T-cell (primary cell): ENCODE results near the gene SETD2. TPM values are rescaled to one million over a fixed set of nuclear protein-coding genes. Genes with fewer than 3 reads are reported as not detected.

ENCODE experiments used
- ATAC-seq, 4 experiments: fragments of 200-7000 bp in 3 of 4; fragments of 150-1000 bp in 1 of 4; cut with Tn5 transposase; replicated peaks in 1 of 4; 1 replicate in 3 of 4; 2 replicates in 1 of 4; pipeline ENCODE4 v1.10.0; 2021; ENCODE audit warnings: moderate library complexity in 3 of 4, mild to moderate bottlenecking in 2 of 4, moderate number of reproducible peaks in 1 of 4
- CTCF ChIA-PET, 2 donors: fragments of 300-600 bp; sonication (Branson Sonifier 250); formaldehyde crosslinking; loops; one replicate each; lab custom pipeline; 2022; ENCODE audit warnings: antibody characterized with exemption in 2 of 2; lab: Charles Lee
- POLR2A ChIA-PET, 2 donors: fragments of 300-600 bp; sonication (Branson Sonifier 250); formaldehyde crosslinking; loops; one replicate each; lab custom pipeline; 2022; ENCODE audit warnings: antibody characterized with exemption in 2 of 2; lab: Charles Lee
- DNase-seq, 35 experiments: peaks; one replicate each; pipeline versions ENCODE4 v3.0.0 to v3.0.0-alpha.2; 2013 to 2023
- H3K27ac ChIP-seq: one replicate; pipeline ENCODE4 v1.5.1; 2013; ENCODE audit warnings: low read length
- H3K27me3 ChIP-seq, 2 experiments: replicated peaks in 1 of 2; 1 replicate in 1 of 2; 2 replicates in 1 of 2; pipeline versions ENCODE4 v1.6.1 to v1.7.0; 2013; ENCODE audit warnings: low read length in 1 of 2, mixed read lengths in 1 of 2; ENCODE audit not compliant: control insufficient read depth in 2 of 2, insufficient read depth in 2 of 2; ENCODE audit errors: extremely low read depth in 1 of 2
- H3K36me3 ChIP-seq, 2 donors: 1 replicate in 1 of 2; 2 replicates in 1 of 2; pipeline versions ENCODE4 v1.6.1 to v1.7.0; 2013; ENCODE audit warnings: low read length in 1 of 2; ENCODE audit not compliant: control insufficient read depth in 2 of 2, insufficient read depth in 1 of 2; ENCODE audit errors: extremely low read depth in 1 of 2
- H3K4me1 ChIP-seq, 2 experiments: 1 replicate in 1 of 2; 2 replicates in 1 of 2; pipeline versions ENCODE4 v1.6.1 to v1.7.0; 2013; ENCODE audit warnings: low read length in 2 of 2, mixed read lengths in 1 of 2; ENCODE audit not compliant: insufficient read depth in 2 of 2, control insufficient read depth in 1 of 2; ENCODE audit errors: extremely low read depth in 1 of 2
- H3K4me3 ChIP-seq, 2 donors: 1 replicate in 1 of 2; 2 replicates in 1 of 2; pipeline versions ENCODE4 v1.5.1 to v1.7.0; 2013; ENCODE audit warnings: mild to moderate bottlenecking in 2 of 2, low read length in 1 of 2, moderate library complexity in 1 of 2; ENCODE audit not compliant: control insufficient read depth in 1 of 2; ENCODE audit errors: extremely low read depth in 1 of 2
- H3K9me3 ChIP-seq: 2 replicates; pipeline ENCODE4 v1.7.0; 2013
- H3K27ac Mint-ChIP-seq, 2 donors: one replicate each; pipeline ENCODE4 v1.8.0; 2020 to 2021; ENCODE audit warnings: mild to moderate bottlenecking in 2 of 2, mixed read lengths in 2 of 2
- H3K27me3 Mint-ChIP-seq, 2 donors: one replicate each; pipeline ENCODE4 v1.8.0; 2021 to 2022; ENCODE audit warnings: mixed read lengths in 2 of 2
- H3K36me3 Mint-ChIP-seq: one replicate; pipeline ENCODE4 v1.8.0; 2021; ENCODE audit warnings: mixed read lengths
- H3K4me1 Mint-ChIP-seq, 3 donors: one replicate each; pipeline ENCODE4 v1.8.0; 2020 to 2022; ENCODE audit warnings: mixed read lengths in 3 of 3, mild to moderate bottlenecking in 1 of 3
- H3K4me3 Mint-ChIP-seq, 3 donors: one replicate each; pipeline ENCODE4 v1.8.0; 2020 to 2022; ENCODE audit warnings: mild to moderate bottlenecking in 3 of 3, mixed read lengths in 3 of 3, moderate library complexity in 3 of 3
- H3K9me3 Mint-ChIP-seq, 3 donors: one replicate each; pipeline ENCODE4 v1.8.0; 2020 to 2022; ENCODE audit warnings: mixed read lengths in 3 of 3
- WGBS: methylation state at CpG from one replicate; pipeline ENCODE4 v1.1.5; 2013; ENCODE audit warnings: missing lambda C conversion rate; ENCODE audit not compliant: insufficient coverage; 5-methylcytosine and 5-hydroxymethylcytosine counted together
- total RNA-seq, 35 experiments: library from RNA in 6 of 35; stranded (reverse) in 6 of 35; fragments of 120-200 nt in 1 of 35; gene quantifications; one replicate each; pipeline versions ENCODE4 v1.2.1 to v1.2.4 and lab custom pipeline; 2013 to 2026

SETD2 gene
- total RNA-seq, 5 donors from 2014 or later (not counting 1 experiment from before 2014, with no cell fraction given), result 58.1 to 84.6 (median 63.9) TPM

DNA sequence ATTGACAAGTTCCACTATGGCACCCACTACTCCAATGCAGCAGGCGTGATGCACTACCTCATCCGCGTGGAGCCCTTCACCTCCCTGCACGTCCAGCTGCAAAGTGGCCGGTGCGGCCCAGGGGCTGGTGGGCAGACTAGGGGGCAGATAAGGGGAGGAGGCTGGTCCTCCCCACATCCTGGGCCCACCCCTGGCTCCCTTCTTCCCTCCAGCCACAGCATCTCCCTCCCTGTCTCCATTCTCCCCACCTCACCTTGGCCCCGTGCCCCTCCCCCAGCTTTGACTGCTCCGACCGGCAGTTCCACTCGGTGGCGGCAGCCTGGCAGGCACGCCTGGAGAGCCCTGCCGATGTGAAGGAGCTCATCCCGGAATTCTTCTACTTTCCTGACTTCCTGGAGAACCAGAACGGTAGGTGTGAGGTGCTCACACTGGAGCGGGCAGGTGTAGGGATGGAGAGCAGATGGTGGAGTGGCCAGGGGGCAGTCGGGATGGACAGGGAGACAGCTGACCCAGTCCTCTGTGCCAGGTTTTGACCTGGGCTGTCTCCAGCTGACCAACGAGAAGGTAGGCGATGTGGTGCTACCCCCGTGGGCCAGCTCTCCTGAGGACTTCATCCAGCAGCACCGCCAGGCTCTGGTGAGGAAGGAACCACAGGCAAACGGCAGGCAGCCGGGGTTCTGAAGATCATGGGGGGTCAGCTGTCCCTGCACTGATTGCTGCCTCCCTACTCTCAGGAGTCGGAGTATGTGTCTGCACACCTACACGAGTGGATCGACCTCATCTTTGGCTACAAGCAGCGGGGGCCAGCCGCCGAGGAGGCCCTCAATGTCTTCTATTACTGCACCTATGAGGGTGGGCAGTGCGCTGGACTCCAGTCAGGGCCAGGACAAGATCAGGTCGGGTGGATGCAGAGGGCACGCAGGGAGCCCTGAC, 158.4 kb downstream of the SETD2 start:
- Mint-ChIP-seq H3K4me1 (peaks cover 0 to 6% (median 4%) of the 10 kb centered on the region in 3 donors), H3K4me3 (no peak overlapping the region), H3K27me3 (no peaks in the 10 kb centered on the region), H3K27ac (no peak overlapping the region), H3K36me3 (peaks cover 27% of the 10 kb centered on the region), H3K9me3 (no peaks in the 10 kb centered on the region)
- ChIA-PET POLR2A (no interaction called here), CTCF (no interaction called here)
- WGBS, result 94% methylated on average over 18 of the region's 32 CpGs
- DNase-seq (no peak), ATAC-seq (no peak)
- Histone ChIP-seq H3K9me3 (no peaks in the 10 kb centered on the region), H3K4me1 (peaks cover 0 to 28% of the 10 kb centered on the region in 2 experiments), H3K27ac (no peak overlapping the region), H3K27me3 (no peaks in the 10 kb centered on the region), H3K36me3 (peaks cover 26 to 73% of the 10 kb centered on the region in 2 donors), H3K4me3 (no peak overlapping the region)

DNA sequence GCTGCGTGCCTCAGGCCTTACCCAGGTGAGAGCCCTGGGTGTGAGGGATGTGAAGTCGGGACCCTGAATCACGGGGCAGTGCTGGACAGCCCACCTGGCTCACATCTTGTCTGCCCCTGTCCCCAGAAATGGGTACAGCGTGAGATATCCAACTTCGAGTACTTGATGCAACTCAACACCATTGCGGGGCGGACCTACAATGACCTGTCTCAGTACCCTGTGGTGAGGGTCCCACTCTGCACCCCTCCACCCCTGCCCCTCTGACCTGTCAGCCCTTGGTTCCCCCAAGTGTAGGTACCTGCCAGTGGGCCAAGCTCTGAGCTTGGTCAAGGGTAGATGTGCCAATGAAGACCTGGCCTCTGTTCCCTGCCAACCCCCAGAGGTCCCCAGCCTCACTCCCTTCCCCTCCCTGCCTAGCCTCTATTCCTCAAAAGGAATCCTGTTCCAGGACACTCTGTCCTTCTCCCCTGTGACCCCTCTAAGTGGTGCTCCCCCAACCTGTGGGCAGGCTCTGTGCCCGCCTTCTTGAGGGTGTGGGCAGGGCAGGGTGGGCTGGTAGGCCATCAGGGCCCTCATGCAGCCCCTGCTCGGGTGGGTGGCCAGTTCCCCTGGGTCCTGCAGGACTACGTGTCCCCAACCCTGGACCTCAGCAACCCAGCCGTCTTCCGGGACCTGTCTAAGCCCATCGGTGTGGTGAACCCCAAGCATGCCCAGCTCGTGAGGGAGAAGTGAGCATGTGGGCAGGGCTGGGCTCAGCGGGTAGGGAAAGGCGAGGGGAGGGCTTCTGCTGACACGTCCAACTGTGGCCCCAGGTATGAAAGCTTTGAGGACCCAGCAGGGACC, 159.3 kb downstream of the SETD2 start:
- no peak overlapping the region for H3K27ac Mint-ChIP-seq
- H3K36me3 Mint-ChIP-seq, result peaks cover 35% of the 10 kb centered on the region
- WGBS, result 96% methylated on average over 16 of the region's 17 CpGs
- H3K27me3 Mint-ChIP-seq, result no peaks in the 10 kb centered on the region
- H3K9me3 Mint-ChIP-seq, result no peaks in the 10 kb centered on the region
- H3K4me3 Mint-ChIP-seq, result no peak overlapping the region
- ATAC-seq (no peak), DNase-seq (no peak)
- peaks cover 0 to 20% of the 10 kb centered on the region in 2 experiments for H3K4me1 ChIP-seq
- no peak overlapping the region for H3K4me3 ChIP-seq
- ChIA-PET CTCF (no interaction called here), POLR2A (interaction anchor here in 1 of 2 donors (0.6 kb wide), 1 partner anchor 228 kb away, joined by 3 read pairs; no protein-coding TSS in a partner anchor)
- H3K4me1 Mint-ChIP-seq, result peaks cover 0 to 2% (median 0%) of the 10 kb centered on the region in 3 donors
- H3K27ac ChIP-seq, result no peak overlapping the region
- no peaks in the 10 kb centered on the region for H3K27me3 ChIP-seq
- H3K36me3 ChIP-seq, result peaks cover 34 to 82% of the 10 kb centered on the region in 2 donors
- H3K9me3 ChIP-seq, result no peaks in the 10 kb centered on the region

DNA sequence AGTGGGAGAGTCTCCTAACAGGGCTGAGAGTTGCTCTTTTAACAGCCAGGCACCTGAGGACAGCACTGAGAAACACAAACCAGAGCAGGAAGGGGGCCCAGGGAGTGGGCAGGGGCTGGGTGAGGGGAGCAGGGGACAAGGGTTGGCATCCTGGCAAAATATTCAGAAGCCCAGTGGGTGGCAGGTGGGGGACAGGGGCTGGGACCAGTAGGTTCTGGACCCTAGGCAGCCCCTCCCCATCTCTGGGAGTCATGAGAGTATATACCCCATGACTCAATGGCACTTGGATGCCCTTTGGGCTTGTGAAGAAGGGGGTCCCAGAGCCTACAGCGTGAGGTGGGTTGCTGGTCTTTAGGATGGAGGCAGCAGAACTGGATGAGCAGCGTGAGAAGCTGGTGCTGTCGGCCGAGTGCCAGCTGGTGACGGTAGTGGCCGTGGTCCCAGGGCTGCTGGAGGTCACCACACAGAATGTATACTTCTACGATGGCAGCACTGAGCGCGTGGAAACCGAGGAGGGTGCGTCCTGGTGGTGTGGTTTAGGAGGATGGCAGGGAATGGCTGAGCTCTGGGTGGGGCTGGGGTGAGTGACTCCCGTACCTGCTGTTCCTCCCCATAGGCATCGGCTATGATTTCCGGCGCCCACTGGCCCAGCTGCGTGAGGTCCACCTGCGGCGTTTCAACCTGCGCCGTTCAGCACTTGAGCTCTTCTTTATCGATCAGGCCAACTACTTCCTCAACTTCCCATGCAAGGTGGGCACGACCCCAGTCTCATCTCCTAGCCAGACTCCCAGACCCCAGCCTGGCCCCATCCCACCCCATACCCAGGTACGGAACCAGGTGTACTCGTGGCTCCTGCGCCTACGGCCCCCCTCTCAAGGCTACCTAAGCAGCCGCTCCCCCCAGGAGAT, 160.2 kb downstream of the SETD2 start:
- Mint-ChIP-seq H3K27me3 (no peaks in the 10 kb centered on the region), H3K9me3 (no peaks in the 10 kb centered on the region), H3K36me3 (peaks cover 35% of the 10 kb centered on the region), H3K4me1 (peaks cover 0 to 2% (median 0%) of the 10 kb centered on the region in 3 donors), H3K4me3 (no peak overlapping the region), H3K27ac (peak overlapping the region in 1 of 2 donors; percentile 69)
- Histone ChIP-seq H3K36me3 (peaks cover 38 to 89% of the 10 kb centered on the region in 2 donors), H3K27me3 (no peaks in the 10 kb centered on the region), H3K27ac (no peak overlapping the region), H3K4me3 (no peak overlapping the region), H3K4me1 (peaks cover 0 to 14% of the 10 kb centered on the region in 2 experiments), H3K9me3 (no peaks in the 10 kb centered on the region)
- ChIA-PET POLR2A (interaction anchor here (0.5 to 0.6 kb wide), 3 partner anchors 35 to 750 kb away, joined by 3 read pairs; no protein-coding TSS in a partner anchor), CTCF (no interaction called here)
- ATAC-seq, result no peak
- peak in 1 of 35 experiments; percentile 2 for DNase-seq
- WGBS, result 99% methylated on average over 18 of the region's 27 CpGs

GRCh38 chr3:47003056-47003410, 160.9 kb downstream of the SETD2 start:
- peak in 1 of 35 experiments; percentile 2 for DNase-seq
- no peak for ATAC-seq
- no peak overlapping the region for H3K27ac ChIP-seq
- H3K4me3 Mint-ChIP-seq, result no peak overlapping the region
- WGBS, result 96% methylated on average over 10 of the region's 10 CpGs
- H3K36me3 ChIP-seq, result peaks cover 38 to 94% of the 10 kb centered on the region in 2 donors
- ChIA-PET CTCF (no interaction called here), POLR2A (no interaction called here)
- peaks cover 0 to 14% of the 10 kb centered on the region in 2 experiments for H3K4me1 ChIP-seq
- no peaks in the 10 kb centered on the region for H3K9me3 Mint-ChIP-seq
- no peaks in the 10 kb centered on the region for H3K27me3 Mint-ChIP-seq
- H3K36me3 Mint-ChIP-seq, result peaks cover 38% of the 10 kb centered on the region
- H3K4me1 Mint-ChIP-seq, result peaks cover 6 to 7% (median 7%) of the 10 kb centered on the region in 3 donors
- H3K27me3 ChIP-seq, result no peaks in the 10 kb centered on the region
- no peaks in the 10 kb centered on the region for H3K9me3 ChIP-seq
- no peak overlapping the region for H3K27ac Mint-ChIP-seq
- no peak overlapping the region for H3K4me3 ChIP-seq

- H3K4me3 Mint-ChIP-seq, result no peak overlapping the region
- Histone ChIP-seq H3K36me3 (peaks cover 37 to 94% of the 10 kb centered on the region in 2 donors), H3K4me1 (peaks cover 0 to 20% of the 10 kb centered on the region in 2 experiments), H3K27me3 (no peaks in the 10 kb centered on the region), H3K4me3 (no peak overlapping the region), H3K27ac (no peak overlapping the region), H3K9me3 (no peaks in the 10 kb centered on the region)
- peaks cover 39% of the 10 kb centered on the region for H3K36me3 Mint-ChIP-seq
- CTCF ChIA-PET, result no interaction called here
- 98% methylated on average over 26 of the region's 35 CpGs for WGBS
- ATAC-seq (no peak), DNase-seq (no peak)
- H3K9me3 Mint-ChIP-seq, result no peaks in the 10 kb centered on the region
- H3K4me1 Mint-ChIP-seq, result peaks cover 10 to 11% (median 11%) of the 10 kb centered on the region in 3 donors
- POLR2A ChIA-PET, result no interaction called here
- H3K27ac Mint-ChIP-seq, result peak overlapping the region in 1 of 2 donors; percentile 48
- no peaks in the 10 kb centered on the region for H3K27me3 Mint-ChIP-seq
Observed at GRCh38 chr3:47002171-47003055, 161.5 kb downstream of the SETD2 start.
